ENCODE data around the gene ABCC5. TPM values are rescaled to one million over a fixed set of nuclear protein-coding genes. Genes with fewer than 3 reads are reported as not detected.

ABCC5 gene
- total RNA-seq, 1 donor from 2014 or later, result 61.2 TPM

- Mint-ChIP-seq H3K9me3 (no peaks in the 10 kb centered on the region), H3K4me1 (ENCODE audit: unreplicated experiment) (peaks cover 41% of the 10 kb centered on the region), H3K27me3 (no peaks in the 10 kb centered on the region), H3K36me3 (peaks cover 26% of the 10 kb centered on the region), H3K27ac (no peak overlapping the region), H3K4me3 (no peak overlapping the region)
- no peak for DNase-seq (ENCODE audit: extremely low spot score, unreplicated experiment)
- TF ChIP-seq, protein P1, sequence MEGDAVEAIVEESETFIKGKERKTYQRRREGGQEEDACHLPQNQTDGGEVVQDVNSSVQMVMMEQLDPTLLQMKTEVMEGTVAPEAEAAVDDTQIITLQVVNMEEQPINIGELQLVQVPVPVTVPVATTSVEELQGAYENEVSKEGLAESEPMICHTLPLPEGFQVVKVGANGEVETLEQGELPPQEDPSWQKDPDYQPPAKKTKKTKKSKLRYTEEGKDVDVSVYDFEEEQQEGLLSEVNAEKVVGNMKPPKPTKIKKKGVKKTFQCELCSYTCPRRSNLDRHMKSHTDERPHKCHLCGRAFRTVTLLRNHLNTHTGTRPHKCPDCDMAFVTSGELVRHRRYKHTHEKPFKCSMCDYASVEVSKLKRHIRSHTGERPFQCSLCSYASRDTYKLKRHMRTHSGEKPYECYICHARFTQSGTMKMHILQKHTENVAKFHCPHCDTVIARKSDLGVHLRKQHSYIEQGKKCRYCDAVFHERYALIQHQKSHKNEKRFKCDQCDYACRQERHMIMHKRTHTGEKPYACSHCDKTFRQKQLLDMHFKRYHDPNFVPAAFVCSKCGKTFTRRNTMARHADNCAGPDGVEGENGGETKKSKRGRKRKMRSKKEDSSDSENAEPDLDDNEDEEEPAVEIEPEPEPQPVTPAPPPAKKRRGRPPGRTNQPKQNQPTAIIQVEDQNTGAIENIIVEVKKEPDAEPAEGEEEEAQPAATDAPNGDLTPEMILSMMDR (conservative IDR thresholded peaks at IDR 0.05), result no peak
These were observed 37.3 kb downstream of the ABCC5 start for GRCh38 chr3:183980403-183980802.

GRCh38 chr3:183975981-183976662 is 41.6 kb downstream of the ABCC5 start:
- no peak for DNase-seq (ENCODE audit: extremely low spot score, unreplicated experiment)
- Mint-ChIP-seq H3K36me3 (peaks cover 26% of the 10 kb centered on the region), H3K4me1 (ENCODE audit: unreplicated experiment) (peaks cover 14% of the 10 kb centered on the region), H3K9me3 (no peaks in the 10 kb centered on the region), H3K4me3 (no peak overlapping the region), H3K27me3 (no peaks in the 10 kb centered on the region), H3K27ac (no peak overlapping the region)
- TF ChIP-seq, protein P1 (conservative IDR thresholded peaks at IDR 0.05), result no peak

GRCh38 chr3:183968666-183969245 is 48.9 kb downstream of the ABCC5 start:
- no peak for DNase-seq (ENCODE audit: extremely low spot score, unreplicated experiment)
- no peaks in the 10 kb centered on the region for H3K9me3 Mint-ChIP-seq
- TF ChIP-seq, protein P1 (conservative IDR thresholded peaks at IDR 0.05), result no peak
- H3K27ac Mint-ChIP-seq, result no peak overlapping the region
- peaks cover 12% of the 10 kb centered on the region for H3K4me1 Mint-ChIP-seq (ENCODE audit: unreplicated experiment)
- H3K36me3 Mint-ChIP-seq, result peaks cover 28% of the 10 kb centered on the region
- H3K27me3 Mint-ChIP-seq, result no peaks in the 10 kb centered on the region
- no peak overlapping the region for H3K4me3 Mint-ChIP-seq

DNA sequence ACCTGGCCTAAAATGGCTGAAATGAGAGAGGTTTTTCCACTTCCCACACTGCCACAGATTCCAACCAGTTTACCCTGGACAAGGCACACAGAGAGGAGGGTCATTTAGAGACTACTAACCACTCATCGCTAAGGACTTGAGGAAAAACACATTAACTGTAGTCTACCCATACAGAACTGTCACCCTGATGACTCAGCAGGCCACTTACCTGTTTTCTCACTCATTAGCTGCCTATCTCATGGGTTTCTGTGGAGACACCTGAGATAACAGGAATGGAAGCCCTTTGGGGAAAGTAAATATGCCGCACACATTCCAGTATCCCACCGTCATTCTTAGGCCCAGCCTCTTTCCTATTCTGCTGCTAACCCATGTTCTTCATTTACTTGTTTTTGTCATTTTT is 50.0 kb downstream of the ABCC5 start:
- Mint-ChIP-seq H3K4me3 (no peak overlapping the region), H3K36me3 (peaks cover 25% of the 10 kb centered on the region), H3K4me1 (ENCODE audit: unreplicated experiment) (peaks cover 12% of the 10 kb centered on the region), H3K9me3 (no peaks in the 10 kb centered on the region), H3K27ac (peak overlapping the region; percentile 82), H3K27me3 (no peaks in the 10 kb centered on the region)
- TF ChIP-seq, protein P1 (conservative IDR thresholded peaks at IDR 0.05), result no peak
- no peak for DNase-seq (ENCODE audit: extremely low spot score, unreplicated experiment)

GRCh38 chr3:183966361-183966791 is 51.3 kb downstream of the ABCC5 start:
- no peaks in the 10 kb centered on the region for H3K9me3 Mint-ChIP-seq
- TF ChIP-seq, protein P1 (conservative IDR thresholded peaks at IDR 0.05), result no peak
- H3K27ac Mint-ChIP-seq, result peak overlapping the region; percentile 82
- no peak overlapping the region for H3K4me3 Mint-ChIP-seq
- H3K27me3 Mint-ChIP-seq, result no peaks in the 10 kb centered on the region
- H3K36me3 Mint-ChIP-seq, result peaks cover 23% of the 10 kb centered on the region
- H3K4me1 Mint-ChIP-seq (ENCODE audit: unreplicated experiment), result peaks cover 12% of the 10 kb centered on the region
- no peak for DNase-seq (ENCODE audit: extremely low spot score, unreplicated experiment)
